C1 segment of cervical spinal cord (tissue), 14 donors: ENCODE measurements around the gene BPIFB3.
"Not testable (repeated sequence)": the region's sequence is repeated elsewhere in the genome, so short reads cannot be mapped to it uniquely, and the experiment has no call there.

ENCODE experiments used
- DNase-seq, 14 donors: peaks; one replicate each; lab custom pipeline; 2025; lab: John Stamatoyannopoulos, UW

BPIFB3 gene

DNA sequence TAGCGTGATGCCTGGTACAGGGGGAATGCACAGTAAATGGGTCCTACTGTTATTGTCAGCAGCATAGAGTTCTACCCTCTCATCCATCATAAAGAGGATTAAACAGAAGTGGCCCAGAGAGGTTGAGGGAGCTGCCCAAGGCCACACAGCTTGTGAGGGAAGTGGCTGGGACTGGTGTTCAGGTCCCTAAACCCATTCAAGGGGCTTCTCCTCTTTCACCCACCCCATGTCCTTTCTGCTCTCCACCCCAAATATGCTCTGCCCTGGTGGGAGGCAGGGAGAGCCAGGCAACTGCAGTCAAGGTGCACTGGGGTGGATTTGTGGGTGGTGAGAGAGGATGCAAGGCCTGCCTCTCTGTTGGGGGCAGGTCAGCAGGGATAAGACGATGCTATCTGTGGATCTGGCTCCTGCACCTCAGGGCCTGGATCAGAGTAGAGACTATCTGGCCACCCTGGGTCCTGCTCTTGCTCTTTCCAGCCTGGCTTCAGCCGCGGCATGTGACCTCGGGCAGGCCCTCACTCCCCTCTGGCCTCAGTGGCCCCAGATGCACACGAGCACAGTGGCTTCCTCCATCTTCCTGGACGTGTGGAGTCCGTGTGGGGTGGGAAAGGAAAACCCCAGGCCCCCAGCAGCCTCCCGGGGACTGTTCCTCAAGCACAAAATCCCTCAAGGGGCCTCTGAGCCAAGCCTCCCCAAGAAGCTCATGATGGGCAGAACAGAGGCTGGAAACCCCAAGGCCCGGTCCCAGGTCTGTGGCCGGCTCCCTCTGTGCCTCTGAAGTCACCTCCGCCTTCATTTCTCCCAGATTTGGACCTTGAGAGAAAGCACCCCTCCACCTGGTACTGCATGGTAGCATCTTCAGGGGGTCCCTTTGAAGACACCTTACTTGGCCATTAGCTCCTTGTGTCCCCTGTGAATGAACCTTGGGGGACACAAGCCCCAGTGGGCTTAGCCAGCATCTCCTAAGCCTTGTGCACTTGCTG is 25.6 kb upstream of the BPIFB3 start:
- DNase-seq, result no peak

DNA sequence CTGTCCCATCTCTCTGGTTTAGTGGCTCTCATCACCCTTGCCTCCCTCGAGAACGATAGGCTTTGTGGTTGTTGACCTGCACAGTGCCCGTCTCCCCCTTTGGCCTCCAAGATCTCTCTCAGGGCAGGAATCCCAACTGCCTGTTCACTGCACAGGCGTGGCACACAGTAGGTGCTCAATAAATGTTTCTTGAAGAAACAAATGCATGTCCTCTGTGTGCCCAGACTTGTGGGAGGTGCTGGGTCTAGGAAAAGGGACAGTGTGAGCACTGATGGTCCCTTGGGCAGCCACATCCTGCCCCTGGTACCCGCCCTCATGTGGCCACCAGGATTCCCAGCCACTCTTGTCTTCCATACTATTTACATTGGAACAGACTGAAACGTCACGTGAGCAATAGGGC is 24.8 kb upstream of the BPIFB3 start:
- DNase-seq, result no peak

DNA sequence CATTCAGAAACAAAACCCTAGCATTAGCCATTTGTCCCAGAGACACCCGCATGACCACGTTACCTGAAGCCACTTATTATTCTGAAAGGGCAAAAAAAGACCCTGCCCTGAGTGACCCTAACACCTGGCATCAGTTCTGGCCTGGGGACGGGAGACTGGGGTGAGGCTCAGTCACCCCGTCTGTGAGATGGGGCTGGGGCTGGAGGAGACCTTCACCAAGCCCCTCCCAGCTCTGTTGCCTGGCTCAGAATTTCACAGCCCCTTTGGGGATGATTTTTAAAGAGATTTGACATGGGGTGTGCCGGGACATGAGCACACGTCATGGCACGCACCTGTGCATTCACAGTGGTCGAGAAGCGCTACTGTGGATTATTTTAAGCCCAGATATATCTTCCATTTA is 23.6 kb upstream of the BPIFB3 start:
- DNase-seq, result no peak

DNA sequence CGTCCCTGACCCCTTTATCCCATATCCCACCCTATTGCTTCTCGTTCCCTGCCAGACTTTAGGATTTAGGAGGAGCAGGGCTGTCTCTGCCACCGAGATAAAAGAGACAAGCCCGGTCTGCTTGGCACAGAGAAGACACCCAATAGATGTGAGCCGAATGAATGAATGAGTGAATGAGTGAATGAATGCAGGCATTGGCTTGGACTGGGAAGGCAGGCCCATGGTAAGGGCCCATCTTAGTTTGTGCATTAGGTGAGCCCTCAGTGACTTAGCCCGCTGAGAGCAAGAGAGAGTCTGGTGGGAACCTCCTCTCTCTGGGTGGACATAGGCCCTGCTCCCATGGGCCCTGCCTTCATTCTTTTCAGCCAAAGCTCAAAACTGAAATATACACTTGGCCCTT is 23.1 kb upstream of the BPIFB3 start:
- no peak for DNase-seq

DNA sequence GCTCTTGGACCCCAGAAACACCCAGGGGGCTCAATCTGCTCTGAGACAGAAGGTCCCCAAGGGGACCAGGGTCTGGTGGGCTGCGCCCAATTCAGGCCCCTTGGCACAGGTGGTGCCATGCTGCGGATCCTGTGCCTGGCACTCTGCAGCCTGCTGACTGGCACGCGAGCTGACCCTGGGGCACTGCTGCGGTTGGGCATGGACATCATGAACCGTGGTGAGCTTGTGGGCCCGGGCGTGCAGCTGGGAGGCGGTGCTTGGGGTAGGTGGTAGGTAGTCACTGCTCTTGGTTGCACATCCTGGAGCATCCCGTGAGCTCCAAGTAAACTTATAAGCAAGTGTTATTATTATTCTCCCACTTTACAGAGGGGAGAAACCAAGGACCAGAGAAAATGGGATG is 22.2 kb upstream of the BPIFB3 start, which contains the start of gene BPIFB6:
TSS of gene BPIFB6 (plus strand) at position 118 of the 400 bp plus-strand sequence. CDS start at position 118, 0 bp downstream.
- no peak for DNase-seq

DNA sequence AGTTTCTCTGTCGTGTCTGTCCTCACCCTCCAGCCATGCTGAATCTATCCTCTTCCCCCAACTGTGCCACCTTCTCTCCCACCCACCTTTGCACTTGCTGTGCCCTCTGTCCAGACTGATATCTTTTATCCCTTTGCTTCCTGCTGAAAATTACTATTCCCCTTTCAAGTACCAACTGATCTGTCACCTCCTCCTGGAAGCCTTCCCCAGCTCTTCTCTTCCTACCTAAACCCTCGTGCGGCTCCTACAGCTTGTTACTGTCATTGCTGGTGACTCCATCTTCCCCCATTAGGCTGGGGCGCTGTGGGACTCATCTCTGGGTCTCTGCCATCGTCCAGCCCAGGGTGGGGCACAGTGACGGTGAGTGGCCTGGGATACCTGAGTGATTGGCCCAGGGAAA is 21.1 kb upstream of the BPIFB3 start:
- no peak for DNase-seq

DNA sequence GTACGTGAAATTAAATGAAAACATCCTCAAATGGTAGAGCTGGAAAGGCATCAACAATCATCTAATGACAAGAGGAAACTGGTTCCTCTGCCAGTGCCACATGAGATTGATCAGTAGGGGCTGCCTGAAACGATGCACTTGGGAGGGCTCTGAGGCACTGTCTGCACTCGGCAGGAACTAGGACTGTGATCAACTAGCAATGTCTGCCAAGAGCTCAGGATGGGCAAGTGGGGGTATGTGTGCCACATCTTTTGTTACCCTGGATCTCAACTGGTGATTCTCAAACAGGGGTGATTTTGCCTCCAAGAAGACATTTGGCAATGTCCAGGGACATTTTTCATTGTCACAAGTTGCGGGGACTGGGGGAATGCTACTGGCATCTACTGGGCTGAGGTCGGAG is 20.3 kb upstream of the BPIFB3 start:
- no peak for DNase-seq

DNA sequence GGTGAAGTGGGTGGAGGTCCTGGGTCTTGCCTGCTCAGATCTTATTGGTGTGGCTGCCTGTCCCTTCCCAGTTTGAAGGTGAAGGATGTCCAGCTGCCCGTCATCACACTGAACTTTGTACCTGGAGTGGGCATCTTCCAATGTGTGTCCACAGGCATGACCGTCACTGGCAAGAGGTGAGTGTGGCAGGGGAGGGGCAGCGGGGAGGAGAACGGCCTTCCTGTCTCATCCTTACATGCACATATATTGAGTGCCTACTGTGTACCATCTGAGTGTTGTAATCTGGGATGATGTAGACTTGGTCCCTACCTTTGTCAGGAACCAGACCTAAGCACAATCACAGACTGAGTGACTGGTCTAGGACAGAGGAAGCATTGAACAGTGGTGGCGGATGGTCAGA is 19.6 kb upstream of the BPIFB3 start:
- no peak for DNase-seq

DNA sequence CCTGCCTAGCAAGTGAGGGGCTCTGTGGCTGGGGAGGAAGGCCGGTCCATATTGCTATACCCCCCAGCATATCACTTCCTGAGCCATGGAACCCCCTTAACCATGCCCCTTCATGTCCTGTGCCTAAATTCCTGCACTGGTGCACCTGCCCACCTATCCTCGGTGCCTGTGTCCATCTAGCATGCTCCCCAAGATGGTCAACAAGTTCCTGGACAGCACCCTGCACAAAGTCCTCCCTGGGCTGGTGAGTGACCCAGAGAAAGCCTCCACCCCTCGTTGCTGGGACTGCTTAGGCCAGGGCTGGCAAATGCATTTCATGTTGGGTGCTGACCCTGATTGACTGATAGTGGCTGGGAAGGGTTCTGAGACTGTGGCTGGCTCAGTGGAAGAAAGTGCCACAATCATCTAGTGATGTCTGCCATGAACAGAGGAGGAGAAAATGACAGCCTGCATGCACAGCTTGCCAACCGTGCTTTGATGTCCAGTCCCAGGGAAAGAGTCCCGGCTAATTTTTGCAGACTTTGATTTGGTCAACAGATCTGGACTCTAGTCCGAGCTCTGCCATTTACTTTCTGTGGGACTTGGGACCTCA is 18.7 kb upstream of the BPIFB3 start:
- DNase-seq, result no peak

DNA sequence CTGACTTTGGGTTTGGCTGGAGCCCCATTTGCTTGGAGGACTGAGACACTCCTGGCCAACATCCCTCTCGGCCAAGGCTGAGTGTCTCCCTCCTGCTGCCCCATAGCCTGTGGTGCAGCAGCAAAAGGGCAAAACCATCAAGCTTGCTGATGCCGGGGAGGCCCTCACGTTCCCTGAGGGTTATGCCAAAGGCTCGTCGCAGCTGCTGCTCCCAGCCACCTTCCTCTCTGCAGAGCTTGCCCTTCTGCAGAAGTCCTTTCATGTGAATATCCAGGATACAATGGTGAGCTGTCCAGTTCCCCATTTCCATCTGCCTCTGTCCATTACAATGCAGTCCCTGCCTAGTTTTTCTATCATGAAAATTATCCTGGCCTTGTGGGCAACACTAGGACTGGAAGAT is 16.2 kb upstream of the BPIFB3 start:
- DNase-seq, result no peak

DNA sequence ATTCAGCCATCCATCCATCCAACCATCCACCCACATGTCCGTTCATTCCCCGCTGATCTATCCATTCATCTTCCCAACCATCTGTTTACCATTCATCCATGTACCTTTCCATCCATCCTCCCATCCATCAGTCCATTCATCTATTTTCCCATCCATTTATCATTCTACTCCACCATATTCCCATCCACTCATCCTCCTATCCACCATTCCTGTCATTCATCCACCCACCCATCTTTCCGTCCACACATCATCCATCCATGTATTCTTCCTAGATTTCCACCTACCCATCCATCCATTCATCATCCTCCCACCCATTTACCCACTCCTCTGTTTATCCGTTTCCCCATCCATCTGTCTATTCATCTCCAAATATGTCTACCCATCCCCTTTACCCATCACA is 15.5 kb upstream of the BPIFB3 start:
- no peak for DNase-seq

DNA sequence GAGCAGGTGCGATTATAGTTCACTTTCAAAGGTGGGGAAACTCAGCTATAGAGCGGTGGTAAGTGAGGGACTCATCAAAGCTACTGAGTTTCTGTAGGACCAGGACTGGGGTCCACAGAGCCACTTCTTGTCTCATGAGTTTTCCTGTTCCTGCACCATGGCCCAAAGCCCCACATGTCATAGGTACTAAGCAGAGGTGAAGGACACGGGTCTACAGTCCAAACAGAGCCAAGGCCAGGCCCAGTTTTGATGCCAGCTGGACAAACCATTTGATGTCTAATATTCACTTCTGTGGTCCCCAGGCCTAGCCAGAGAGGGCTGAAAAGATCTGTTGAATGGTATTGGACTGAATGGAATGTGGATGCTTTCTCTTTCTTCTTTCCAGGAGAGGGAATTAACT is 11.3 kb upstream of the BPIFB3 start:
- no peak for DNase-seq

DNA sequence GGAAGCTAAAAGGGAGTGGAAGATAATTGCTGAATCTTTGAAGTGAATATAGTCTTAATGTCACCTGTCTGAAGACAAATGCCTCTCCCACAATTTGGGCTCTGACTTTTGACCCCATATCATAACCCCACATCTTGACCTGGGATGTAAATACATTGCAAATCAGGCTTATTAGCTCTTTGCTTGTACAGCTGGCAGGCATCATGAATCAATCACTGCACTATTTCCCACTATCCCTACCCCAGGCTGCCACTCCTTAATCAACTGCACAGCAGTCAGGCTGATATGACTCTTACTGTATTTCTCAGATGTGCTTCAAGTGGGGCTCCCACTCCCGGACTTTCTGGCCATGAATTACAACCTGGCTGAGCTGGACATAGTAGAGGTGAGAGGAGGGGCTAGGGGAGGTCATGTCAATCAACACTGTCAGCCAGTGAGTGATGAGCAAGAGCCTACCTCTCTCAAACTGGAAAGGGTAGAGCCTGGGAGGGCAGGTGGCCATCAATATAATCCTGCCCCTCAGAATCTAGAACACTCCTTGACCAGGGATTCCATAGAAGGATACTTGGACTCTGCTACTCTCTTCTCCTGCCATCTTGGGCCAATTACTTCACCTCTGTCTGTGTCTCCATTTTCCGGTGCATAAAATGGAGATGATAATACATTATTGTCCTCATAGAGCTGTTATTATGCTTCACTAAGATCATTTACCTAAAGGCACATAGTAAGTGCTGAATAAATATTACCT is 10.5 kb upstream of the BPIFB3 start:
- no peak for DNase-seq

DNA sequence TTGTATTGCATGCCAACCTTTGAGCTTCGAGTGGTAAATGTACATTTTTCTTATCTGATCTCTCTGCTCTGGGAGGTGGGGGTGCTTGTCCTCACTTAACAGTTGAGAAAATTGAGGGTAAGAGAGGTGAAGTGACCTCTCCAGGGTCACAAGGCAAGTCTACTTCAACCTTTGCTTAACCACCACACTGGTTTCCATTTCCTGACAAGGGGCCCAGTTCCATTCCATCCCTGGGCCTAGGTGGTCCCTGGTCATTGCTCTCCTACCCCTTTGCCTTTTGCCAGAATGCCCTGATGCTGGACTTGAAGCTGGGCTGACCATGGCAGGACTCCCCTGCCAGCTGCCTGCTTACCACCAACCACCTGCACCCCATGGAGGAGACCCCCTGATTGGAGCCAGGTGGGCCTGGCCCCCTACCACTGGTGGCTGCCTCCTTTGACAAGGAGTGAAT is 9.9 kb upstream of the BPIFB3 start:
- DNase-seq, result no peak

DNA sequence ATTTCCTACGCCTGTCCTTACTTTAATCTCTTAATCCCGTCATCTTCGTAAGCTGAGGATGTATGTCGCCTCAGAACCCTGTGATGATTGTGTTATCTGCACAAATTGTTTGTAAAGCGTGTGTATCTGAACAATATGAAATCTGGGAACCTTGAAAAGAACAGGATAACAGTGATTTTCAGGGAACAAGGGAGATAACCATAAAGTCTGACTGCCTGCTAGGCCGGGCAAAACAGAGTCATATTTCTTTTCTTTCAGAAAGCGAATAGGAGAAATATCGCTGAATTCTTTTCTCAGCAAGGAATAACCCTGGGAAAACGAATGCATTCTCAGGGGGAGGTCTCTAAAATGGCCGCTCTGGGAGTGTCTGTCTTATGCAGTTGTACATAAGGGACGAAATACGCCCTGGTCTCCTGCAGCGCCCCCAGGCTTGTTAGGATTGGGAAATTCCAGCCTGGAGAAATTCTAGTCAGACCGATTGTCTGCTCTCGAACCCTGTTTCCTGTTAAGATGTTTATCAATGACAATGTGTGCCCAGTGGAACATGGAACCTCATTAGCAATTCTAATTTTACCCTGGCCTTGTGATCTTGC is 8.5 kb upstream of the BPIFB3 start:
- DNase-seq, result not testable (repeated sequence)

DNA sequence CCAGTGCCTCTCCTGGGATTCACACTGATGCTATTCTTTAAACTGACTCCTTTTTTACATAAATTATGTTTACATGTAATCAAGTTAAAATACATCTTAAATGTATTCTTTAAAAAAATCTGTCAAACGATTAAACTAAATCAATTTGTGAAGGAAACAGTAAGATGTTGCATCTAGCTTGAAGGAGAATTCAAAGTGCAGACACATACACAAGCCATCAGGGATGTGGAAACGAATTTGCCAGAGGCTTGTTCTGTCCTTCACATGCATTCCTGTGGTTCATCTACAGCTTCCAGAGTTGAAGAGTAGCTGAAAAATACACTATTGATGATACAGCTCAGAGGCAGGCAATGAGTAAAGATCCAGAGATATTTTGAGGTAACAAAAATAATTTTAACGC is 7.3 kb upstream of the BPIFB3 start:
- no peak for DNase-seq

DNA sequence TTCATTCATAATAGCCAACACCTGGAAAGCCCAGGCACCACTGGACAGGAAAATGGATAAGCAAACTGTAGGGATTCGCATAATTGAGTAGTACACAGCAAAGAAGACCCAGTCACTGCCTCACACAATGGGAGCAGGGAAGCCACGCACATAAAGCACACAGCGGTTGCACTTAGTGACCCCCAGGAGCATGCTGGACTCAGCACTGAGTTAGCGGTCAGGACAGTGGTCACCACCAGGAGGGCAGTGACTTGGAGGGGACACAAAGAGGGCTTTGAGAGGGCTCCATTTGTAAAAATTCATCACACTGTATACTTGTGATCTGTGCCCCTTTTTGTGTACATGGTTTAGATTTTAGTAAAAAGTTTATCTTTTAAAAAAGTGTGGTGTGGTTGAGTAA is 2.4 kb upstream of the BPIFB3 start:
- DNase-seq, result no peak

DNA sequence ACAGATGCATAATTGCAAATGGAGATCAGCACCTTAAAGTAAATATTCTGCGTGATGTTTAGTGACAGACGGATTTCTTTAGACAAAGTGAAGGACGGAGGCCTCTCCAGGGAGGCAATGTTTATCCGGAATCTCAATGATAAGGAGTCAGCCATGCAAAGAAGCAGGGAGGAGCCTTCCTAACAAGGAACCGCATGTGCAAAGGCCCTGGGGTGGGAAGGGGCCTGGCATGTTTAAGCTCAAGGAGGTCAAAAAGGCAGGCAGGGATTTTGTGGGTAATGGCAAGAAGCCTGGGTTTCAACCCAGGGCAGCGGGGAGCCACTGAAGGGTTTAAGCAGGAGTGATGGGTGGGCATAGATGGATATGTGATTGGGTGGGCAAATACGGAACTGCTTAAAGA is 678 bp downstream of the BPIFB3 start:
- no peak for DNase-seq

DNA sequence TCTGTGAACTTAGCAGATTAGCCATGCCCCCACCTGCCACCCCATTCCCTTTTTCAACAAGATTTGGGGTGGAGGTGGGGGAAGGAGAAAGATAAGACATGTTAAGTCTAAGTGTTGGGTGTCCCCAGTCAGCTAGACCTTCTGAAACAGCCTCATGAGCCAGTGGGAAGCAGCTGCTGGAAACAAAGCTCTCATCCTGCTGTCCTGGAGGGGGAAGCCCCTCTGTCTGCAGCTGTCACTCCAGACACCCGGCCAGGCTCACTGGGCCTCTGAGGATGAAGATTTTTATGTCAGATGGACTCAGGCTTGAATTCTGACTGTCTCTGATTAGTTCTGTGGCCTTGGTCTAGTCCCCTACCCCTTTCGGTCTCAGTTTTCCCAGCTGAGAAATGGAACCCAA is 1.1 kb downstream of the BPIFB3 start:
- no peak for DNase-seq

DNA sequence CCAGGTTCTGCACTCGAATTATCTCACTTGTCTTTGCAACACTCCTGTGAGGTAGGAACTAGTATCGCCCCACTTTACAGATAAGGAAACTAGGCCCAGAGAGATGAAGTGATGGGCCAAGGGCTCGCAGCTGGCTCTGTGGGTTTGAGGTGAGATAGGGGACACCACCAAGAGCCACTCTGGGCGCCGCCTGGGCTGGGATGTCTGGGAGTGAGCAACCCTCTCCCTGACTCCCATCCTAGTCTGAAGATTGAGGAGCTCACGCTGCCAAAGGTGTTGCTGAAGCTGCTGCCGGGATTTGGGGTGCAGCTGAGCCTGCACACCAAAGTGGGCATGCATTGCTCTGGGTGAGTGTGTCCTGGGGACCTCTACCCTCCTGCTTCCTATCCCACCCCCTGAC is 5.4 kb downstream of the BPIFB3 start:
- no peak for DNase-seq

DNA sequence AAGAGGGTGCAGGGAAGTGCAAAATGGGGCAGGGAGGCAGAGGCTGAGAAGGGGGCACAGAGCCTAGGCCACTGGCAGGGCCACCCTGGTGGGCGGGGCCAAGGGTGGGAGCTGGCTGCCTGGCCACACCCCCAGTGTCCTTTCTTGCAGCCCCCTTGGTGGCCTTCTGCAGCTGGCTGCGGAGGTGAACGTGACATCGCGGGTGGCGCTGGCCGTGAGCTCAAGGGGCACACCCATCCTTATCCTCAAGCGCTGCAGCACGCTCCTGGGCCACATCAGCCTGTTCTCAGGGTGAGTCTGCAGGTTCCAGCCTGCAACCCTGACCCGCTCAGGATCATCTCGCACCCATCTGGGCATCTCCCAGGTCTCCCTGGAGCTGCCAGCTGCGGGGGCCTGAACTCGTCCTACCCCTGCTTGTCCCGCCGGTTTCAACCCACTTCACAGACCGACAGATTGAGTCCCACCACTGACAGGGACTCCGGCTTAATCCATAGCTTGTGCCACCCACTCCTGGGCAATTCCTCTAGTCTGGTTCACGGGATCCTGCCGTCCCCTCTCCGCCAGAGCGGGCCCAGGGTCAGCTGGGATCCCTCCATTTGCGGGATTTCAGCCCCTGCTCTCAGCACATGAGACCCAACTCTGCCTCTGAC is 6.2 kb downstream of the BPIFB3 start:
- no peak for DNase-seq

DNA sequence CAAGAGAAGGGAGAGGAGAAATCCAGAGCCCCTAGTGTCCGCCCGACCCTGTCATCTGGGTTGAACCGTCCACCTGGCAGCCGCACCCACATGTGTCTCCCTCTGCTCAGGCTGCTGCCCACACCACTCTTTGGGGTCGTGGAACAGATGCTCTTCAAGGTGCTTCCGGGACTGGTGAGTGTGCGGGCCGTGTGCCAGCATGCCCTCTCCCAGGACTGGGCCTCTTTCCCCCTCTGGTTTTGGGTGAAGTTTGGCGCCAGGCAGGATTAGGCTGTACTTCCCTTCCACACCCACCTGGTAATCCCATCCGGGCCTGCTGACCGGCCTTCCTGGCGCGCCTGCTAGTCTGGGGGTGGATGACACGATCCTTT is 7.9 kb downstream of the BPIFB3 start:
- no peak for DNase-seq
